ENCODE data around the gene CITED2. TPM values are rescaled to one million over a fixed set of nuclear protein-coding genes. Genes with fewer than 3 reads are reported as not detected.

The CITED2 gene
- total RNA-seq, 6 donors from 2014 or later, result 103 to 364 (median 228) TPM

- Histone ChIP-seq H3K4me1 (no peaks in the 10 kb centered on the region), H3K36me3 (no peaks in the 10 kb centered on the region), H3K4me3 (no peak overlapping the region), H3K27ac (no peak overlapping the region), H3K27me3 (no peaks in the 10 kb centered on the region), H3K9me3 (no peaks in the 10 kb centered on the region)
- no peak for TF ChIP-seq EP300 (IDR thresholded peaks at IDR 0.05)
- no peak for TF ChIP-seq POLR2AphosphoS5 (IDR thresholded peaks at IDR 0.05)
- TF ChIP-seq CTCF (IDR thresholded peaks at IDR 0.05), result no peak
- no peak for TF ChIP-seq POLR2A (IDR thresholded peaks at IDR 0.05)
- ATAC-seq (ENCODE audit: low FRiP score in 2 of 2) (no peak), DNase-seq (no peak)
- WGBS, 2 donors, result 96 to 98% methylated on average over 7 of the region's 7 CpGs
Observed at GRCh38 chr6:139355777-139356445, 18.5 kb downstream of the CITED2 start.

- DNase-seq (no peak), ATAC-seq (ENCODE audit: low FRiP score in 2 of 2) (no peak)
- Histone ChIP-seq H3K27ac (no peak overlapping the region), H3K4me1 (no peaks in the 10 kb centered on the region), H3K9me3 (no peaks in the 10 kb centered on the region), H3K27me3 (no peaks in the 10 kb centered on the region), H3K36me3 (no peaks in the 10 kb centered on the region), H3K4me3 (no peak overlapping the region)
- TF ChIP-seq POLR2AphosphoS5 (IDR thresholded peaks at IDR 0.05) (no peak), EP300 (IDR thresholded peaks at IDR 0.05) (no peak)
- WGBS, 2 donors, result 87 to 97% methylated on average over 2 of the region's 2 CpGs
Observed at GRCh38 chr6:139355172-139355571, 19.3 kb downstream of the CITED2 start.

- H3K4me3 ChIP-seq, result no peak overlapping the region
- no peaks in the 10 kb centered on the region for H3K9me3 ChIP-seq
- H3K27me3 ChIP-seq, result no peaks in the 10 kb centered on the region
- H3K27ac ChIP-seq, result no peak overlapping the region
- no peaks in the 10 kb centered on the region for H3K4me1 ChIP-seq
- H3K36me3 ChIP-seq, result no peaks in the 10 kb centered on the region
- ATAC-seq (ENCODE audit: low FRiP score in 2 of 2), result no peak
- WGBS, 2 donors, result 55 to 57% methylated on average over 4 of the region's 4 CpGs
- TF ChIP-seq POLR2A (IDR thresholded peaks at IDR 0.05), result no peak
- TF ChIP-seq POLR2AphosphoS5 (IDR thresholded peaks at IDR 0.05), result no peak
- TF ChIP-seq CTCF (IDR thresholded peaks at IDR 0.05), result no peak
- TF ChIP-seq EP300 (IDR thresholded peaks at IDR 0.05), result no peak
- no peak for DNase-seq
Observed at GRCh38 chr6:139354189-139354588, 20.3 kb downstream of the CITED2 start.

- WGBS, 2 donors, result 40 to 73% methylated on average over 5 of the region's 5 CpGs
- DNase-seq (no peak), ATAC-seq (ENCODE audit: low FRiP score in 2 of 2) (no peak)
- H3K27me3 ChIP-seq, result no peaks in the 10 kb centered on the region
- H3K36me3 ChIP-seq, result no peaks in the 10 kb centered on the region
- H3K9me3 ChIP-seq, result no peaks in the 10 kb centered on the region
- H3K4me1 ChIP-seq, result no peaks in the 10 kb centered on the region
- no peak overlapping the region for H3K27ac ChIP-seq
- TF ChIP-seq POLR2AphosphoS5 (IDR thresholded peaks at IDR 0.05) (no peak), EP300 (IDR thresholded peaks at IDR 0.05) (no peak), POLR2A (IDR thresholded peaks at IDR 0.05) (no peak), CTCF (IDR thresholded peaks at IDR 0.05) (no peak)
- no peak overlapping the region for H3K4me3 ChIP-seq
Observed at GRCh38 chr6:139349464-139350020, 24.9 kb downstream of the CITED2 start.

- 97 to 98% methylated on average over 2 of the region's 2 CpGs for WGBS, 2 donors
- TF ChIP-seq CTCF (IDR thresholded peaks at IDR 0.05), result no peak
- no peak for TF ChIP-seq EP300 (IDR thresholded peaks at IDR 0.05)
- no peak for TF ChIP-seq POLR2A (IDR thresholded peaks at IDR 0.05)
- no peak for TF ChIP-seq POLR2AphosphoS5 (IDR thresholded peaks at IDR 0.05)
- H3K9me3 ChIP-seq, result no peaks in the 10 kb centered on the region
- H3K27me3 ChIP-seq, result no peaks in the 10 kb centered on the region
- H3K36me3 ChIP-seq, result no peaks in the 10 kb centered on the region
- no peak overlapping the region for H3K4me3 ChIP-seq
- ATAC-seq (ENCODE audit: low FRiP score in 2 of 2) (no peak), DNase-seq (no peak)
- H3K27ac ChIP-seq, result no peak overlapping the region
- no peaks in the 10 kb centered on the region for H3K4me1 ChIP-seq
Observed at GRCh38 chr6:139346392-139346791, 28.1 kb downstream of the CITED2 start.
